Activated CD4-positive, alpha-beta T cell treated with anti-CD3 and anti-CD28 coated beads, Interleukin-2, amount 50 U/mL, for 1 hour (primary cell): ENCODE data around the gene AADAC.
"Not testable (repeated sequence)": the region's sequence is repeated elsewhere in the genome, so short reads cannot be mapped to it uniquely, and the experiment has no call there.

ENCODE experiments used
- DNase-seq: peaks from one replicate; pipeline ENCODE4 v3.0.0-alpha.2; 2020

Gene AADAC

GRCh38 chr3:151798466-151798865, 15.4 kb upstream of the AADAC start:
- DNase-seq = no peak

GRCh38 chr3:151800431-151800830, 13.5 kb upstream of the AADAC start:
- DNase-seq = no peak

- DNase-seq = no peak
Observed at GRCh38 chr3:151804267-151804666, 9.6 kb upstream of the AADAC start.

- DNase-seq = no peak
Observed at GRCh38 chr3:151806838-151807237, 7.1 kb upstream of the AADAC start.

GRCh38 chr3:151808926-151809325, 5.0 kb upstream of the AADAC start:
- DNase-seq = not testable (repeated sequence)

GRCh38 chr3:151811474-151811873, 2.4 kb upstream of the AADAC start:
- no peak for DNase-seq

- no peak for DNase-seq
Observed at GRCh38 chr3:151814588-151814987, 672 bp downstream of the AADAC start.

GRCh38 chr3:151816091-151816604, 2.2 kb downstream of the AADAC start:
- DNase-seq = no peak

GRCh38 chr3:151817473-151817872, 3.6 kb downstream of the AADAC start:
- no peak for DNase-seq

- no peak for DNase-seq
Observed at GRCh38 chr3:151818361-151818760, 4.4 kb downstream of the AADAC start.

GRCh38 chr3:151819910-151820309, 6.0 kb downstream of the AADAC start:
- no peak for DNase-seq

GRCh38 chr3:151827816-151828215, 13.9 kb downstream of the AADAC start:
- no peak for DNase-seq

- no peak for DNase-seq
Observed at GRCh38 chr3:151835751-151836525, 22.0 kb downstream of the AADAC start.

GRCh38 chr3:151837057-151837456, 23.1 kb downstream of the AADAC start:
- DNase-seq = no peak

GRCh38 chr3:151838574-151839312, 24.8 kb downstream of the AADAC start:
- peak; percentile 2 for DNase-seq

- no peak for DNase-seq
Observed at GRCh38 chr3:151839313-151839631, 25.4 kb downstream of the AADAC start.

- no peak for DNase-seq
Observed at GRCh38 chr3:151841801-151842200, 27.9 kb downstream of the AADAC start.

- DNase-seq = no peak
Observed at GRCh38 chr3:151843275-151843674, 29.4 kb downstream of the AADAC start.

- no peak for DNase-seq
Observed at GRCh38 chr3:151845306-151845905, 31.5 kb downstream of the AADAC start.

GRCh38 chr3:151850065-151850464, 36.1 kb downstream of the AADAC start:
- not testable (repeated sequence) for DNase-seq

- DNase-seq = no peak
Observed at GRCh38 chr3:151852074-151852811, 38.3 kb downstream of the AADAC start.

- DNase-seq = no peak
Observed at GRCh38 chr3:151856118-151856517, 42.2 kb downstream of the AADAC start.

GRCh38 chr3:151856641-151857040, 42.7 kb downstream of the AADAC start:
- no peak for DNase-seq
